Smooth muscle cell of the brain vasculature (primary cell): ENCODE measurements around the gene EGF.
"Not testable (repeated sequence)": the region's sequence is repeated elsewhere in the genome, so short reads cannot be mapped to it uniquely, and the experiment has no call there.

Source experiments
- DNase-seq: peaks from one replicate; pipeline ENCODE4 v3.0.0-alpha.2; 2012; ENCODE audit warnings: low read depth, low spot score

Gene EGF

GRCh38 chr4:110034026-110034393 is 121.3 kb downstream of the EGF start:
- DNase-seq = no peak

DNA sequence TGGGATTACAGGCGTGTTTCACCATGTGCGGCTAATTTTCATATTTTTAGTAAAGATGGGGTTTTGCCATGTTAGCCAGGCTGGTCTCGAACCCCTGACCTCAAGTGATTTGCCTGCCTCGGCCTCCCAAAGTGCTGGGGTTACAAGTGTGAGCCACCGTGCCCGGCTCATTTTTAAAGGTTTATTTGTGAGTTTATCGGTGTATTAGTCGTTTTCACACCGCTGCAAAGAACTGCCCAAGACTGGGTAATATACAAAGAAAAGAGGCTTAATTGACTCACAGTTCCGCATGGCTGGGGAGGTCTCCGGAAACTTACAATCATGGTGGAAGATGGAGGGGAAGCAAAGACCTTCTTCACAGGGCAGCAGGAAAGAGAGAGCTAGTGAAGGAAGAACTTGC is 126.5 kb downstream of the EGF start:
- DNase-seq = not testable (repeated sequence)

DNA sequence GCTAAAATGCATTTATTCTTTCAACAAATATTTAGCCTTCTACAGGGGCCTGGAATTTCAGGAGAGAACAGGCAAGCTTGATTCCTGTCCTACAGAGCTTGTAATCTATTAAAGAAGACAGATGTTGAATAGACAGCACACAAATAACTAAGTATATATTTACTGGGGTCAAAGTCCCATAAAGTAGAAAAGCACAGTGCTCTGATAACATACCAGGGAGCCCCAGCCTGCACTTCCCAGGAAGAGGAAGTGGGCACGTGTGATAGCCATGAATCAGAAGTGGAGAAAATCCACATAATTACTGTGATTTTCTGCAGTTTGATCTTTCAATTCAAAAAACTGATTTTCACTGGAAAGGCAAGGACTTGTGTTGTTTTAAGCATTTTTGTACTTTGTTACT is 129.1 kb downstream of the EGF start:
- no peak for DNase-seq

GRCh38 chr4:110042545-110043517 is 130.1 kb downstream of the EGF start:
- DNase-seq = no peak

- no peak for DNase-seq
These were observed 133.9 kb downstream of the EGF start for GRCh38 chr4:110046588-110047049.

DNA sequence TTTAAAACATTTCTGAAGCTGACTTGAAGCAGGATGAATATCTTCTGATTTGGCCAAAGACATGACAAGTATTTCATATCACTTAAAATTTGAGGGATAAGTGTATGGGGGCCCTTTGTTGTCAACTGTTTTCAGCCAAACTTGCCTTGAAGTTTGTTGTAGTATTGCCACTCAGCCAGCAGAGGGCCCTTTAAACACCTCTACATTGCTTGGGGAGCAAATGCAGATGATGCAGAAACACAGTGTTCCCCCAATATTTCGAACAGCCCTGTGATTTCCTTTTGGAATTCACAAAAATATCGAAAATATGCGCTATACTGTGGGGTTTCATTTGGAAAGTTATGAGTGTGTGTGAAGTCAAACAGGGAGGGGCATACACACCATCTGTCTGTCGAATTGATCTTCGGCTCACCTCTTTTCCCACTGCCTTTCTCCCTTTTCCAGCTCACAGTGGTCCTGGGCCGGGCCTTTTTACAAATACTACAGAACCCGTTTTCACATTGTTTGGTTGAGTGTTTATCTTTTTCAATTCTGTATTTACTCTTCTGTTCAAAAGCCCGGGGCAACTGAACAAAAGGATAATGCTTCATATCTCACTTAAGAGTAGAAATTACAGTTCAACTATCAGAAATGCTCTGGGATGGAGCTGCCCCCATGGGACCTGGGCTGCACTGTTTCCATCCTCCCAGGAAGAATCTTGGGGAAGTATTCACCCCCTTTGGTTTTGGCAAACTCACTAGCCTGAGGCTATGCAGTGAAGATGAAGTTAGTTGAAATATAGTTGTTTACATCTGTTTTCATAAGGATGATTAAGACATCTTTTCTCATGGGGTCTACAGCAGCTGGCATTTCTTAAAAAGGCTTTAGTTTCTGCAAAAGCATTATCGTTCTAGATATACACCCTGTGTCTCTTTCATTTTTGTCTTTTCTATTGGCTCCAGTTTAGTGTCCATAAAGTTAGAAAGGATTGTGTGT is 137.6 kb downstream of the EGF start:
- DNase-seq = no peak

- DNase-seq = no peak
These were observed 142.6 kb downstream of the EGF start for GRCh38 chr4:110055158-110055768.

DNA sequence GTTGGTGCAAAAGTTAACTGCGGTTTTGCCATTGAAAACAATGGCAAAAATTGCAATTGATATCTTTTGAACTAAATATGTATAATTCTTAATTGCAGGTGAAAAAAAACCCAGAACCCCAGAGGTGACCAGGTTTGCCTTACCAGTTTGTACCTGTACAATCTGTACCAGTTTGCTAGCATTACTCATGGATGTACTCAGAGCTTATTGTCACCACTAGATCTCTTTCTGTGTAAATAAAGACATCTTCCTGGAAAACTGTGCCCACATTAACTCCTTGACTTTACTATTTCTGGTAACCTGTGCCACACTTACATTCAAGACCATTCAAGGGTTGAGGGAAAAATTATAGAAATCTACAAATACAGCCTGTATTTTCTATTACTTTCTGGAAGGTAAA is 146.0 kb downstream of the EGF start:
- no peak for DNase-seq

GRCh38 chr4:110059556-110060191 is 147.0 kb downstream of the EGF start:
- DNase-seq = no peak

GRCh38 chr4:110061076-110061475 is 148.4 kb downstream of the EGF start:
- no peak for DNase-seq
